Esophagus muscularis mucosa (tissue), 4 donors: Measurements from ENCODE around the gene MCF2L.

ENCODE experiments used
- CTCF ChIP-seq, 3 experiments: fragments of 200-600 bp in 2 of 3; fragments of 450-650 bp in 1 of 3; sonication (generic) in 2 of 3; IDR thresholded peaks; one replicate each; pipeline ENCODE4 v1.5.1; 2017 to 2019; ENCODE audit warnings: antibody characterized with exemption in 3 of 3, mild to moderate bottlenecking in 2 of 3, moderate library complexity in 1 of 3
- EP300 ChIP-seq: sonication (generic); formaldehyde crosslinking; IDR thresholded peaks from one replicate; pipeline ENCODE4 v1.6.1; 2017; ENCODE audit warnings: antibody characterized with exemption
- POLR2A ChIP-seq: fragments of 450-650 bp; IDR thresholded peaks from one replicate; pipeline ENCODE4 v1.6.1; 2017; ENCODE audit warnings: antibody characterized with exemption, moderate library complexity, mild to moderate bottlenecking, low read depth
- POLR2AphosphoS5 ChIP-seq, 2 donors: sonication (generic); formaldehyde crosslinking; IDR thresholded peaks; one replicate each; pipeline ENCODE4 v1.6.1; 2017; ENCODE audit warnings: antibody characterized with exemption in 2 of 2

- TF ChIP-seq EP300 (no peak), CTCF (IDR thresholded peaks at IDR 0.05) (no peak), POLR2AphosphoS5 (IDR thresholded peaks at IDR 0.05) (no peak), POLR2A (no peak)
Measured at GRCh38 chr13:112928972-112929782, 39.8 kb upstream of the MCF2L start.
